ENCODE results near the gene BCKDHB. TPM values are rescaled to one million over a fixed set of nuclear protein-coding genes. Genes with fewer than 3 reads are reported as not detected.

Gene BCKDHB
- total and polyA plus RNA-seq, 9 donors, result 12.0 to 33.4 (median 18.7) TPM

DNA sequence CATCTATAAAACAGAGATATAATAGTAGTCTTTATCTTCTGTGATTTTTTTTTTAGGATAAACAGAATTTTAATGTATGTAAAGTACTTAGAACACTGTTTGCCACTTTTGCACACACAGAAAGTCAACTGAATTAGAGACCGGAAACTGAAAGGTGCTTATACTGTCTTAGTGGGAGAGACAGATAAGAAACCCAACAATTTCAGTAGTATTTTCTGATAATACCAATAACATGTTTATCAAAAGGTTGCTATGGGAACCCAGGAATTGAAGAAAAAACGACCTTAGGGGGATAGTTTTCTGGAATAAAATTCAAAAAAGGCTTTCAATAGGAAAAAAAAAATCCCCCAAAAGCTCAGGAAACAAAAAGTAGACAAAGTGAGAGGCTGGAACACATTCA lies 138.6 kb downstream of the BCKDHB start:
- Histone ChIP-seq H3K27ac (no peak overlapping the region), H3K4me1 (ENCODE audit: insufficient read depth) (peaks cover 1% of the 10 kb centered on the region), H3K36me3 (no peaks in the 10 kb centered on the region), H3K4me3 (no peak overlapping the region), H3K27me3 (no peaks in the 10 kb centered on the region), H3K9me3 (no peaks in the 10 kb centered on the region)
- TF ChIP-seq POLR2A (IDR thresholded peaks at IDR 0.05) (no peak), EP300 (IDR thresholded peaks at IDR 0.05) (no peak)
- TF ChIP-seq, protein P1, sequence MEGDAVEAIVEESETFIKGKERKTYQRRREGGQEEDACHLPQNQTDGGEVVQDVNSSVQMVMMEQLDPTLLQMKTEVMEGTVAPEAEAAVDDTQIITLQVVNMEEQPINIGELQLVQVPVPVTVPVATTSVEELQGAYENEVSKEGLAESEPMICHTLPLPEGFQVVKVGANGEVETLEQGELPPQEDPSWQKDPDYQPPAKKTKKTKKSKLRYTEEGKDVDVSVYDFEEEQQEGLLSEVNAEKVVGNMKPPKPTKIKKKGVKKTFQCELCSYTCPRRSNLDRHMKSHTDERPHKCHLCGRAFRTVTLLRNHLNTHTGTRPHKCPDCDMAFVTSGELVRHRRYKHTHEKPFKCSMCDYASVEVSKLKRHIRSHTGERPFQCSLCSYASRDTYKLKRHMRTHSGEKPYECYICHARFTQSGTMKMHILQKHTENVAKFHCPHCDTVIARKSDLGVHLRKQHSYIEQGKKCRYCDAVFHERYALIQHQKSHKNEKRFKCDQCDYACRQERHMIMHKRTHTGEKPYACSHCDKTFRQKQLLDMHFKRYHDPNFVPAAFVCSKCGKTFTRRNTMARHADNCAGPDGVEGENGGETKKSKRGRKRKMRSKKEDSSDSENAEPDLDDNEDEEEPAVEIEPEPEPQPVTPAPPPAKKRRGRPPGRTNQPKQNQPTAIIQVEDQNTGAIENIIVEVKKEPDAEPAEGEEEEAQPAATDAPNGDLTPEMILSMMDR (IDR thresholded peaks at IDR 0.05), result no peak
- no peak for DNase-seq
- WGBS, 3 donors, result 56 to 67% (median 59%) methylated on average over 2 of the region's 2 CpGs
- intact Hi-C loops (cut with DNase I), result no loop called here

DNA sequence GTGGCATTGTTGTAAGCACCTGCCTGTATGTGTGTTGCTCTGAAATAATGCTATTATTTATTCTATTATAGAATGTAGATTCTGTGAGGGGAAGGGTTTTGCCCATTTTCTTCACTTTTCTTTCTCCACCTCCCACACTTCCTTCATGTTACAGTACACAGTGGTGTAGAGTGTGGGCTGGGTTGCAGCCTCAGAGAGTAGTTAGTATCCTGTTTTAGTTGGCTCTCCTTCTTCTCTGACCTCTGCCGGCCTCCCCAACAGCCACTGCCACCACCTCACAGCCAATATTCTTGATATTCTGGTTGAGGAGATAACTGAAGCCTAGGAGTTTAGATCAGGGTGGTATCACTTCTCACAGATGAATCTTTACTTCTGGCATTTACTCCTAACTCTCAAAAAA lies 143.4 kb downstream of the BCKDHB start:
- no peaks in the 10 kb centered on the region for H3K27me3 ChIP-seq
- H3K4me1 ChIP-seq (ENCODE audit: insufficient read depth), result no peaks in the 10 kb centered on the region
- no peak for DNase-seq
- intact Hi-C loops (cut with DNase I), result no loop called here
- TF ChIP-seq, protein P1 (IDR thresholded peaks at IDR 0.05), result no peak
- TF ChIP-seq POLR2A (IDR thresholded peaks at IDR 0.05) (no peak), EP300 (IDR thresholded peaks at IDR 0.05) (no peak)
- no peaks in the 10 kb centered on the region for H3K9me3 ChIP-seq
- no peak overlapping the region for H3K4me3 ChIP-seq
- WGBS, 3 donors, result 19 to 35% (median 26%) methylated on average over 1 of the region's 1 CpG
- no peaks in the 10 kb centered on the region for H3K36me3 ChIP-seq
- H3K27ac ChIP-seq, result no peak overlapping the region

DNA sequence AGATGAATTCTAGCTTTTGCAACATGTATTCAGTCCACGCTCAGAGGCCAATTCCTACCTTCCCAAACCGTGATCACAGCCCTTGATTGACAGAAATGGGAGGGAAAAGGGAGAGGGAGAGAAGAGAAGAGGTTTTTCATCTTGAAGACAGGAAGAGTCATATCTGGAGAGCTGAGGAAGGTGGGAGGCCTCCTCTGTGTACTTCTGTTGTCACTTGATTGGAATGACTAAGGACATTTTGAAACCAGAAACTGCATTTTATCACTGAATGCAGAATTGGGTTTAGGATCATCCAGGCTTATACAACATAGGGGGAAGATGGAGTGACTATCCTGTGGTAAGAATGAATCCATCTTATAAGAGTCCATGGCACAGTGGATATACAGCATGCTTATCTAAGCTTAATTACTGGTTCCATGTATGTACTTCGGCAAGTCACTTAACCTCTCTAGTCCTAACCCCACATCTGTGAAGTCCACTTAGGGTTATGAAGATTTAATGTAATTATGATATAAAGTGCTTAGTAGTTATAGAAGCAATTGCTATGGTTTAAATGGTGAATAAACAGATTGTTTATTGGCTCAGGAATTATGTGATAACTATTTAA lies 144.0 kb downstream of the BCKDHB start:
- Histone ChIP-seq H3K36me3 (no peaks in the 10 kb centered on the region), H3K27me3 (no peaks in the 10 kb centered on the region), H3K9me3 (no peaks in the 10 kb centered on the region), H3K27ac (no peak overlapping the region), H3K4me1 (ENCODE audit: insufficient read depth) (no peaks in the 10 kb centered on the region), H3K4me3 (no peak overlapping the region)
- intact Hi-C loops (cut with DNase I), result no loop called here
- 88 to 95% (median 88%) methylated on average over 3 of the region's 3 CpGs for WGBS, 3 donors
- TF ChIP-seq POLR2A (IDR thresholded peaks at IDR 0.05), result no peak
- TF ChIP-seq, protein P1 (IDR thresholded peaks at IDR 0.05), result no peak
- TF ChIP-seq EP300 (IDR thresholded peaks at IDR 0.05), result no peak
- DNase-seq, result no peak

DNA sequence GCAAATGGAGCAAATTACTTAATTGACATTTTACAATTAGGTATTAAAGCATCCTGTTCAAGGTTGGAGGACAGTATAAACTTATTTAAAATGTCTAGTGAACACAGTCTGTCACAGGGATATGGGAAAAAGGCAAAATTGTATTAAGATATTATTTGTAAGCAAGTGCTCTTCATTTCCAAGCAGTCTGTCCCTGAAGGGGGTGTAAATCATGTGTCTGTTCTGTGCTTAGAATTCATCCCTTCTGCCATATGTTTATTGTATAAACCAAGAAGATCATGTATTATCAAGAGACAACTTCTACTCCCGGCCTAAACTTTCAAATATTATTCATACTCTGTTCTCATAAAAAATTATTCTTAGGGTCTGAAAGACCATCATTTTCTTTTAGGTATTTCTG lies 144.8 kb downstream of the BCKDHB start:
- 49 to 51% (median 49%) methylated on average over 1 of the region's 1 CpG for WGBS, 3 donors
- no peaks in the 10 kb centered on the region for H3K9me3 ChIP-seq

More for the DNA sequence above, 144.8 kb downstream of the BCKDHB start:
- no peak for DNase-seq
- intact Hi-C loops (cut with DNase I), result no loop called here
- H3K36me3 ChIP-seq, result no peaks in the 10 kb centered on the region
- no peaks in the 10 kb centered on the region for H3K27me3 ChIP-seq
- H3K4me1 ChIP-seq (ENCODE audit: insufficient read depth), result no peaks in the 10 kb centered on the region
- TF ChIP-seq POLR2A (IDR thresholded peaks at IDR 0.05), result no peak
- TF ChIP-seq, protein P1 (IDR thresholded peaks at IDR 0.05), result no peak
- TF ChIP-seq EP300 (IDR thresholded peaks at IDR 0.05), result no peak
- no peak overlapping the region for H3K4me3 ChIP-seq
- no peak overlapping the region for H3K27ac ChIP-seq
